Stimulated activated CD4-positive, alpha-beta T cell treated with anti-CD3 and anti-CD28 coated beads, Interleukin-2, amount 100 ng/mL, for 24 hours (primary cell): ENCODE data around the gene HOTAIR.

Experiments used
- DNase-seq, 2 donors: peaks; one replicate each; pipeline ENCODE4 v3.0.0-alpha.2; 2020

HOTAIR gene

GRCh38 chr12:53972152-53972702 is 2.5 kb downstream of the HOTAIR start:
- DNase-seq, result no peak

- no peak for DNase-seq
Observed at GRCh38 chr12:53971686-53972085, 3.1 kb downstream of the HOTAIR start.

GRCh38 chr12:53971129-53971528 is 3.6 kb downstream of the HOTAIR start:
- no peak for DNase-seq

- no peak for DNase-seq
Observed at GRCh38 chr12:53970451-53970850, 4.3 kb downstream of the HOTAIR start.

GRCh38 chr12:53969588-53970259 is 5.0 kb downstream of the HOTAIR start:
- DNase-seq, result no peak

GRCh38 chr12:53968214-53969127 is 6.3 kb downstream of the HOTAIR start:
- no peak for DNase-seq

- DNase-seq, result no peak
Observed at GRCh38 chr12:53967421-53967925, 7.3 kb downstream of the HOTAIR start.

GRCh38 chr12:53966385-53967133 is 8.2 kb downstream of the HOTAIR start:
- no peak for DNase-seq

- DNase-seq, result no peak
Observed at GRCh38 chr12:53966085-53966384, 8.7 kb downstream of the HOTAIR start.

- DNase-seq, result no peak
Observed at GRCh38 chr12:53965281-53966084, 9.3 kb downstream of the HOTAIR start.

- no peak for DNase-seq
Observed at GRCh38 chr12:53964315-53964713, 10.4 kb downstream of the HOTAIR start.

- no peak for DNase-seq
Observed at GRCh38 chr12:53963434-53964314, 11.1 kb downstream of the HOTAIR start.

- no peak for DNase-seq
Observed at GRCh38 chr12:53963005-53963404, 11.7 kb downstream of the HOTAIR start.

- no peak for DNase-seq
Observed at GRCh38 chr12:53961025-53961761, 13.6 kb downstream of the HOTAIR start.

GRCh38 chr12:53960187-53961024 is 14.3 kb downstream of the HOTAIR start:
- no peak for DNase-seq

- no peak for DNase-seq
Observed at GRCh38 chr12:53959314-53959713, 15.4 kb downstream of the HOTAIR start.

GRCh38 chr12:53958128-53958527 is 16.6 kb downstream of the HOTAIR start:
- DNase-seq, result no peak

GRCh38 chr12:53956914-53957536 is 17.7 kb downstream of the HOTAIR start:
- DNase-seq, result no peak
